CD4-positive, alpha-beta T cell treated with Interferon alpha-2 for 1 hour (primary cell): ENCODE results near the gene MYO1F.
"Not testable (repeated sequence)": the region's sequence is repeated elsewhere in the genome, so short reads cannot be mapped to it uniquely, and the experiment has no call there.

Source experiments
- DNase-seq, 2 donors: peaks; one replicate each; pipeline ENCODE4 v3.0.0-alpha.2; 2020 to 2022

MYO1F gene

DNA sequence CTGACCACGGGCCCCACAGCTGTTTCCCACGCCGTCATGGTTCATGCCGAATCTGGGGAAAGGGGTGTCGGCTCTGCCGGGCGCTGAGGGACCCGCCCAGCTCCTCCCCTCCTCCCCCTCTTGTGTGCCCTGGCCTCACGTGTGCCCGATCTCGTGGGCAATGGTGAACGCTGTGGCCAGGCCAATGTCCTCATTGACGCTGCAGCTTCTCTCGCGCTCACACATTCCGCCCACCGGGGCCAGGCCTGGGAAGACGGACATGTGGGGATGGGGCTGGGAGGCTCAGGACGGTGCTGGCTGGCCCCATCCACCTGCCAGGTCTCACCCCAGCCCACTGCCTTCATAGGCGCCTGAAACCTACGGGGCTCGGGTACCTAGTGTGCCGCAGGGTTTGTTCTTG, 18.9 kb upstream of the MYO1F start:
- DNase-seq, result no peak

DNA sequence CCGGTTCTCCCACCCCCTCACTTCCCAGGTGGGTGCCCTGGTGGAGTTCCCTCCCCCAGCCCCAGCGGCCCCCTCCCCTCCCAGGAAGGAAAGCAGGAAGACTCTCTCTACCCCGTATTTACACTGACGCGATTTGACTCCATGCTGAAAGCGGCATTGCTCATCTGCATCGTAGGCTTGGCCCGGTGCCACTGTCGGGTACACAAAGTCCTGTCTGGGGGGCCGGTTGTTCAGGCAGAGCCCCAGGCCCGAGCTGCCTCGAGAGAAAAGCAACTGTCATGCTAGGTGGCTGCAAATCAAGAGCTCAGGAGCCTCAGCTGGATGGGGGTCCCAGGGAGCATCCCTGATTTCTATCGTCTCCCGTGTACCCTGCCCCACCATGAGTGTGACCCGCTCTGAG, 18.4 kb upstream of the MYO1F start:
- no peak for DNase-seq

DNA sequence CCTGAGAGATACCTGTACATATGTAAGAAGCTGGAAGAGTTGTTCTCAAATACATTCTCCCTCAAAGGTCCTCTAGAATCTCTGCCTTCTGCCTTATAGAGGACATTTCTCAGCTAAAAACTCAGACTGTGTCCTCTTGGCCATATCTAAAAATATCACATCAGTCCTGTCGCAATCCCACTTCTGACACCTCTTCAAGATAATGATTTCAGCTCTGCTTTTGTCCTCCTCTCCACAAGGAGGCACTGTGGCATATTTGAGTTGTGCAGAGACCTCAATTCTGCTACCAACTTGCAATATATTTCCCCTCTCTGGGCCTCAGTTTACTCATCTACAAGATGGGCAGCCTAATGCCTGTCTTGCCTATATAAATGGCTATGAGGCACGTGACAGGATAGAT, 16.7 kb upstream of the MYO1F start:
- DNase-seq, result no peak

DNA sequence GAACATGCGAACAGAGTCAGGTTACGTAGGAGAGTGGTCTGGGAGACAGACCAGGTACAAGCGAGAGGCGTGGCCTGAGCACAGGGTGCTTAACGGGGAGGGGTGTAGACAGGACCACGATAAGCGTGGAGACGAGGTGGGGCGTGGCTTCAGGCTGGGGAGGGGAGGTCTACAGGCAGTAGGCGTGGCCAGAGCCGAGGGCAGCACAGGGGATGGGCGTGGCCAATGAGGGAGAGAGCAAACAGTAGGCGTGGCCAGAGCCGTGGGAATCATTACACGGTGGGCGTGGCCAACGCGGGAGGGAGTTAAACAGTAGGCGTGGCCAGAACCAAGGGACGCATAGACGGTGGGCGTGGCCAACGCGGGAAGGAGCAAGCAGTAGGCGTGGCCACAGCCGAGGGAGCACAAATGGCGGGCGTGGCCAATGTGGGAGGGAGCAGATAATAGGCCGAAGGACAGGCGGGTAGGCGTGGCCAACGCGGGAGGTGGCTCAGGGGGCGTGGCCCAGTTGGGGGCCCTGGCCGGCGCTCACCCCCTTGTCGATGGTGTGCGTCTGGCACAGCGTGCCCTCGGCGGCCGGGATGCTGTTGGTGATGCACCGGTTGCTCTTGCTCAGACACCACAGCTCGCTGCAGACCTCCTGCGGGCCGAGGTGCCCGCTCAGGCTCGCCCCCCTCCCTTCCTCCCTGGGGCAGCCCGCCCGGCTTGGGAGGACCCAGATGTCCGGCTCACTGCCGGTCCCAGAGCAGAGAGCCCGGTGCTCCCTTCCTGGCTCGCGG, 15.2 kb upstream of the MYO1F start:
- peak; percentile 96 for DNase-seq

DNA sequence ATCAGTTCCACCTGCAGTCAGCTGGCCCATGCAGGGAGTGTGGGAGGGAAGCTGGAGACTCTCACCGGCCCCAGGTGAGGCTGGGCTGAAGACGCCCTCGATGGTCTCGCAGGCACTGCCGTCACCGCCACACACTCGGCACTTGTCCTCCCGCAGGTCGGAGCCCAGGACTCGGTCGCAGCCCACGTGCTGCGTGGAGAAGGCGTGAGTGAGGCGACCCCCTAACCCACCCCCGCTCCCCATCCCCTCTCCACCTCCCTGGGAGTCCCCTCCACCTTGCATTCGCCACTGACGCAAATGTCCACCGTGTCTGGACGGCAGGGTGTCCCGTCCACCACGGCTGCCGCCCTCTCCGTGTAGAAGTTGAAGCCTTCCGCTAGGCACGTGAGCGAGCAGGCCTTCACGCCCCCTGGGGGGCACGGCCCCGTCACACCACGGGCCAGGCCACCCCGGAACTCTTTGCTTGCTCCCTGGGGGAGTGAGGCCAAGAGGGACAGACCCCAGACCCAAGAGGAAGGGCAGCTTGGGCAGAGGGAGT, 12.0 kb upstream of the MYO1F start:
- DNase-seq, result no peak

DNA sequence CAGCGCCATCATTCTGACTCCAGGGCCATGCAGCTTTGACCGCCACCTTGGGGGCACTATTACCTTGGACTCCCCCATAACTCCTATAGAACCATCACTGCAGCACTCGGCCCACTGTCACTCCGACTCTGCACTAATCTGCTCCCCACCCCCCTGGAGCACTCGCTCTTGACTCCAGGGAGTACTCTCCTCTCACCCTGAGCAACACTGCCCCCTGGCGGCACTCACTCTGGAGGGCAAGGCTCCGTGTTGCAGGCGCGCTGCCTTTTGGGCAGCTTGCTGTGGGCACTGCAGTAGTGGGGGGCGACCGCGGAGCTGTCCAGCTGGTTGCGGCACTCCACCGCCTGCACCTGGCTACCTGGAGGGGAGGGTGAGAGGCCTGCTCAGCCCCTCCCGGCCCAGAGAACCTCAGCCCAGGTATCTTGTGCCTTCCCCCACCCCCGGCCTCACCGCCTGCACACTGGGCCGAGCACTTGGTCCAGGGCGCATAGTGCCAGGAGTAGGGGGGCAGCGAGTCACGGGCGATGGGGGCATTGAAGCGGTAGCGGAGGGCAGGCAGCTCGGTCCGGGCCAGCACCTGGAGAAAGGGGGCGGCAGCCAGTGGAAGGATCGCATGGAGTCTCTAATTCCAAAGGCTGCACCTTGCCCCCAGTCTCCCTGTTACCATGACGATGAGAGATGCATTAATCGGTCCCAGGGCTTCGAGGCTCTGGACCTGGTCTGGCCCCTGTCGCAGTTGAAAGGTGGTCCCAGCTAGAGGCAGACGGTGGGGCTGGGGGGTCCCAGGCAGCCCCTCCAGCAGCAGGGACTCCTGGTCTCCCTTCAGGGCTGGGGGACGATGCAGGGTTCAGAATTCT, 8.9 kb upstream of the MYO1F start:
- peak; percentile 48 to 72 for DNase-seq

DNA sequence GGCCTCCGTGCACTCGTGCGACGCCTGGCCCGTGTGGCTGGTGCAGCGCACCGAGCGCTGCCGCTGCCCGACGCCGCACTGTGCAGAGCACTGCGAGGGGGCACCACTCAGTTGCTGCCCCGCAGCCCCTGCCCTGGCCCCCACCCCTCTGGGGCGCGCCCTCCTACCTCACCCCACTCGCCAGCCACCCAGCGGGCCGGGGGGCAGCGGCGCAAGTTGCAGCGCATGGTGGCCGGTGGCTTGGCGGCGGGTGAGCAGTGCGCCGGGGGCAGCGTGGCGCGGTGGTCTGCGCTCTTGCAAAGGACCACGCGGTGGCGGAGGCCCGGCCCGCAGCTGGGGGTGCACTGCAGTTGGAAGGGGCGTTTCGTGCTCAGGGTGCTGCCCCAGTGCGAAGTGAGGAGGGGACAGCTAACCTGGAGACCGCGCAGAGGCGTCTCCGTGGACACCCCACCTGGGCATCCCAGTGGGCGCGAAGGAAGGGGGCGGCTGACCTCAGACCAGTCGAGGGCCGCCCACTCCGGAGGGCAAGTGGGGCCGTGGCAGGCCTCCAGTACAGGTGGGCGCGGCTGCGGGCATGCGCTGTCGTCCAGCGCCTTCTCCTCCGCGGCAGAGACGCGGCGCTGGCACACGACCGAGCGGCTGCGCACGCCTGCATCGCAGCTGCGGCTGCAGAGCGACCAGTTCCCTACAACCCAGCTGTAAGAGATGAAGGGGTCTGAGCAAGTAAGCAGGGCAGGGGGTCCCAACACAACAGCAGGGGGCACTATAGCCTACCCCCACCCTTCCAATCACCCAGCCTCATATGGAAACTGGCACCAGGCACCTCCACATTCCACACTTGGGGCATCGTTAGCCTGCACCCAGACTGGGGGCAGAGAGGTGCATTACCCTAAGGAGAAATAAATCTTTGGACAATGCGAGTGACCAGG, 8.0 kb upstream of the MYO1F start:
- no peak for DNase-seq

DNA sequence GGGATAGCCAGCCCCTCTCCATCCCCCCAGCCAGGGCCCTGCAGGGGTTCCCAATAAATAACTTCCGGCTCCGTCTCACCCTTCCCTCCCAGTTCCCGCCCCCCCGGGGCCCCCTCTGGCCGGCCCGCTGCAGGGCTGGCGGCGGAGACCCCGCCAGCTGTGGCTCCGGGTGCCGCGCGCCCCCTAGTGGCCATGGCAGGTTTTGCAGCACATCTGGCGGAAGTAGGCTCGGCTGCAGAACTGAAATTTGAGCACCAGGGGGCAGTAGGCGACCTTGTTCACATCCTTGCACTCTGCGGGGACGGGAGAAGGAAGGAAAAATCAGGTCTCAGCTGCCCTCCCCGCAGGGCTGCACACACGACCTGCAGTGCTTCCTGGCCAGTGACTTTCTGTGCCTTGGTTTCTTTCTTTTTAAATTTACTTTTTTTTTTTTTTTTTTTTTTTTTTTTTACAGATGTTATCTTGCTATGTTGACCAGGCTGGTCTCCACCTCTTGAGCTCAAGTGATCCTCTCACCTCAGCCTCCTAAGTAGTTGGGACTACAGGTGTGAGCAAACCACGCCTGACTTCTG, 3.6 kb upstream of the MYO1F start:
- DNase-seq, result peak; percentile 84 to 89

DNA sequence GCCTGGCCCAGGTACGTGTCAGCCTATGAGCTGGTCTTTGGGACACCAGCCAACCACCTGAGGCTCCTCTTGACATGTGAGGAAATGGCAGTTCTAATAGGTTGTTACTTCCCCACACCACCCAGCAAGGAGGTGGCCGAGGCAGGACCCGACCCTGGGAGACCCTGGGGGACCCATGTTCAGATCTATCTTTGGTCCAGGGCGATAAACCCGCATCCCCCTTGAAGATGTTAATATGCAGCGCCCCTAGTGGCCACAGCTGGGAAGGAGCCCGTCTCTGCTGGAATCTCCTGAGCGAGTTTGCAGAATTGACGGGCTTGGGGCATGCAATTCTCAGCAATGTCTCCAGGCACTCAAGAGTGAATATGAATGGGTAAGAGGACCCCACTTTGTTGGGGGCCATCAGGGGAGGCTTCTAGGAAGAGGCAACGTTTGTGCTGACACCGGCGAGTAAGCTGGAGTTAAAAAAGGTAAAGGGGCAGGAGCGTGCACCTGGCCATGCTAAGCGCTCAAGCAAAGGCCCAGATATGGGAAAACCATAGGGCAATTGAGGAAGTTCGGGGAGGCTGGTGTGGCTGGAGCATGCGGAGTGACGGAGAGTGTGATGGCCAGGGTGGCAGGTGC, 1.5 kb upstream of the MYO1F start:
- peak; percentile 77 to 84 for DNase-seq

DNA sequence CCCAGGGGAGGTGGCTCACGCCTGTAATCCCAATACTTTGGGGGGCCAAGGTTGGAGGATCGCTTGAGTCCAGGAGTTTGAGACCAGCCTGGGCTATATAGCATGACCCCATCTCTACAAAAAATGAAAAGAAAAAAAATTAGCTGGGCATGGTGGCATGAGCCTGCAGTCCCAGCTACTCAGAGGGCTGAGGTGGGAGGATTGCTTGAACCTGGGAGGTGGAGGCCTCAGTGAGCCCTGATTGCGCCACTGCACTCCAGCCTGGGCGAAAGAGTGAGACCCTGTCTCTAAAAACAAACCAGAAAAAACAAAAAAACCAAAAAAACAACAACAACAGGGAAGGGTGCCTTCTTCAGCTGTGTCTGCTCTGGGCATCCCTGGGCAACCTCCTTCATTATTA, 499 bp upstream of the MYO1F start:
- no peak for DNase-seq

DNA sequence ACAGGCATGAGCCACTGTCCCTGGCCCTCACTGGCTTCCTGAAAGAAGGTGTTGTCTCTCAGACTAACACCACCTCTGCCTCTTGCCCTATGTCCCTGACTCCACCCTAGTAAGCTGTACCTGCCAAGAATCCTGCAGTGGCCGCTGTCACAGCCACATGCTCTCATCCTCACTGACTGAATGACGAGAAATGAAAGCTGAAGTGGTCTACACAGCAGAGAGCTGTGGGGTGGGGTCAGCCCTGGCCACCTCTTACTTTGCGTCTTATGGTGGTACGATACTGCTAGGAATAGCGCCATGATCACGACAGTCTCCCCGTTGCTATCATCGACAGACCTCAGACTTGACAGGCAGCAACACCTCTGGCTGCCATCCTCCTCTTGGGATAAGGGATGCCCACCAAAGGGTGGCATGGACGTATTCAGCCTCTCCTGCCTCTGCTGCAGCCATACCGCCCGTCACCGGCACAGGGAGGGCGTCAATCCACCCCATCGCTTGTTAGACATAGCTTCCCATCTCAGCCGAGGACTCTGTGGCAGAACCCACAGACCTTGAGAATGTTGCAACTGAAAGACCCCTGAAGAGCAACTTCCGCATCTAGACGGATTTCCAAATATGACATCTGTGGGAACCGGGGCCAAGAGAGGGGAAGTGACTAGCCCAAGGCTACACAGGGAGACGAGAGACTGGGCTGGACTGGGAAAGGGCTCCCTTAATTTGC, 809 bp downstream of the MYO1F start:
- no peak for DNase-seq

DNA sequence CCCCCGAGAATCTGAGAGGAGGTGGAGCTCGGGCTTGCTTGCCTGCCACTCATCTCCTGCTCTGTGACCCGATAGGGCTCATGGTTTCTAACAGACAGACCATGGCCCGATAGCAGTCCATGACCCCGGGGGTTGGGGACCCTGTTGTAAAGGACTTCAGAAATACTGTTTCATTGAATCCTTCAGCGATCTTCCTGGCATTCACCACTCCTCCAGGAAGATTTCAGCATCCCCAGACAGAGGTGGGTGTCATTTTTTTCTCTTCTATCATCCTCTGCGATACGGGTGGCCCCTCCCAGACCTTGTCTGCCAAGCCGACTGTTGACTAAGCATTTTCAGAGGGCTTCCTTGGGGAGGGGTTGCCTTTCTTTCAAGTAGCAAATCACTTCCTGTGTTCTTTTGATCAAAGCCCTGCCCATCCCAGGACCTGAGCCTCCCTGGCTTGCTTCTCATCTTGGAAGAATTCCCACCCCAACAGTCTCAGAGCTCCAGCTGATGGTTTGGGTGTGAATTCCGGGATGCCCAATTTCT, 1.7 kb downstream of the MYO1F start:
- DNase-seq, result peak in 1 of 2 donors; percentile 72

DNA sequence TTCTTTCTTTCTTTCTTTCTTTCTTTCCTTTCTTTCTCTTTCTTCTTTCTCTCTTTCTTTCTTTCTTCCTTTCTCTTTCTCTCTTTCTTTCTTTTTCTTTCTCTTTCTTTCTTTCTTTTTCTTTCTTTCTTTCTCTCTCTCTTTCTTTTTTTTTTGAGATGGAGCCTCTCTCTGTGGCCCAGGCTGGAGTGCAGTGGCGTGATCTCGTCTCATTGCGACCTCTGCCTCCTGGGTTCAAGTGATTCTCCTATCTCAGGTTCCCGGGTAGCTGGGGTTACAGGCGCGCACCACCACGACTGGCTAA, 2.7 kb downstream of the MYO1F start:
- DNase-seq, result not testable (repeated sequence)

DNA sequence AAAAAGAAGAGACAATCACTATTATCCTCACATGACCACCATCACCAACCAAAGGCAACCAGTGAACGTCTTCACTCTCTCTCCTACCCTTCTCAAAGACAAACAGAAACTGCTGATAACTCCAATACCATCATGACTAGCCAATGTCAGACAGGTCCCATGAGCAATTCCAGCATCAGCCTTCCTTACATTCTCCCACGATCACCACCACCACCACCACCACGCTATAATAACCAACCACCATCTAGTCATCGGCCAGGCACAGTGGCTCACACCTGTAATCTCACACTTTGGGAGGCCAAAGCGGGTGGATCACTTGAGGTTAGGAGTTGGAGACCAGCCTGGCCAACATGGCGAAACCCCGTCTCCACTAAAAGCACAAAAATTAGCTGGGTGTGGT, 3.9 kb downstream of the MYO1F start:
- no peak for DNase-seq

DNA sequence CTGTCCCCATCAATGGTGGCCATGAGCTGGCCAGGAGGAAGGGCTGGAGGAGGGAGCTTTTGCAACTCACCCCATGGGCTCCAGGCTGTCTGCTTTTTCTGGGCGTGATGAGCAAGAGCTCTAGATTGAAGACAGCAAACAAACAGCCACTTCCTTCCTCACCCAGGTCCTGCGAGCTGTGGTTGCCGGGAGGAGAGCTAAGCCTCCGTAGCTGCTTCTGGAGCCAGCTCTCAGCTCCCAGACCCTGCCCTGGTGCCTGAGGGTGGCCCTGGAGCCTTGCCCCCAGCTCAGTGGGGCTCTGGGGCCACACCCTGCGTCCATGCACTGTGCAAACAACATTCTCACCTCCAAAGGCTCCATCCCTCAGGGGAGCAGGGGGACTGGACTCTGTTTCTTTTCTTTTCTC, 6.2 kb downstream of the MYO1F start:
- DNase-seq, result peak; percentile 60 to 61

DNA sequence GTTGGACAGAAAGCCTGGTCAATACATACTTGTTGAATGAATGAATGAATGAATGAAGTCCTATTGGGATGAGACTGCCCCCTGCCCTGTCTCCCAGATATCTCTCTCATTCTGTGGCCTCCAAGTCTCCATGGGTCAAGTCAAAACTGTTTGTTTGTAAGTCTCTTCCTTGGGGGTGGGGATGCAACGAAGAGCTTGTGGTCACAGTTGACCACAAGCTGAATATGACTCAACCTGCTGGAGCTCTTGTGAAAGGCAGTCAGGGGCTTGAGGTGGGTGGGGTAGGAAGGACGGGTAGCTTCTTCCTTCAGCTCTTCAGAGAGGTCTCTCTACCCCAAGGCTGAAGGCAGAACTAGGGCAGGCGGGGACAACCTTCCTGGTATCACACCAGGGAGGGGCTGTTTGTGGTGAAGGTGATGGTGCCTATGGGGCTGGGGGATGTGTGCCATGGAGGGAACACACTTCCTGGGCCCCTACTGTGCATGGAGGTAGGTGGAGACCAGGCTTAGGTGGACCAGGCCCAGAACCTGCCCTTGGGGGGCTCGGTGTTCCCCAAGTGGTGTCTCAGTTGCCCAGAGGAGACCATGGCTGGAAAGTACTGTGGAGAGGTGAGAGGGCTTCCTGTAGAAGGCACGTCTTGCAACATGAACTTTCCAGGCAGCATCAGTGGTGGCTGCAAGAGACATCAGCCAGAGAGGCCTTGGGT, 8.0 kb downstream of the MYO1F start:
- peak; percentile 79 to 82 for DNase-seq

DNA sequence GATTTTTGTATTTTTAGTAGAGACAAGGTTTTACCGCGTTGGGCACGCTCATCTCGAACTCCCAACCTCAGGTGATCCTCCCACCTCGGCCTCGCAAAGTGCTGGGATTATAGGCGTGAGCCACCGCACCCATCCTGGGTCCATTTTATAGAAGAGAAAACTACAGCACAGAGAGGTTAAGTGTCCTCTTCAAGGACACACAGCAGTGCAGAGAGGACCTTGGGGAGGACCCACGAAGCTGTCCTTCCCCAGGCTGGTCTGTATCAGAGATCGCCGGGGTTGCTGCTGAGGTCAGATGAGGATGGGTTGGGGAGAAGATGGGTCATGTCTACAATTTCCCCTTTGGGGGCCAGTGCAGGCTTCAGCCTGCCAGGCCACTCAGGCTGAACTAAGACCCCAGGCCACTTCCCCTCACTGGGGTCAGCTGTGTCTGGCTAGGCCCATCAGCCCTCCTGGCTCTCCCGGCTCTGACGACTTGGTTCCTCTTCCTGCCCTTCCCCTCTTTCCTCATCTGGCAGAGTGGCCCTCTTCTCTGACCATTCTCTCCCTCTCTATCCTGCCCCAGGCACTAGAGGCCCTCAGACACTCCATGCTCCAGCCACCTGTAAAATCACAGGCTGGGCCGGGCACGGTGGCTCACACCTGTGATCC, 9.6 kb downstream of the MYO1F start:
- DNase-seq, result peak in 1 of 2 donors; percentile 32

DNA sequence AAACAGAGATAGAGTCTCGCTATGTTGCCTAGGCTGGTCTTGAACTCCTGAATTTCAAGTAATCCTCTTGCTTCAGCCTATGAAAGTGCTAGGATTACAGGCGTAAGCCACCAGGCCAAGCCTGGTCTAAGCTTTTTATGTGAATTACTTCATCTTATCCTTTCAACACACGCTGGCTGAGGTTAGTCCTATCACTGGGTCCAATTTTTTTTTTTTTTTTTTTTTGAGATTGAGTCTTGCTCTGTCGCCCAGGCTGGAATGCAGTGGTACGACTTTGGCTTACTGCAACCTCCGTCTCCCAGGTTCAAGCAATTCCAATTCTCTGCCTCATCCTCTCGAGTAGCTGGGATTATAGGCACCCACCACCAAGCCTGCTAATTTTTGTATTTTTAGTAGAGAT, 10.4 kb downstream of the MYO1F start:
- no peak for DNase-seq

DNA sequence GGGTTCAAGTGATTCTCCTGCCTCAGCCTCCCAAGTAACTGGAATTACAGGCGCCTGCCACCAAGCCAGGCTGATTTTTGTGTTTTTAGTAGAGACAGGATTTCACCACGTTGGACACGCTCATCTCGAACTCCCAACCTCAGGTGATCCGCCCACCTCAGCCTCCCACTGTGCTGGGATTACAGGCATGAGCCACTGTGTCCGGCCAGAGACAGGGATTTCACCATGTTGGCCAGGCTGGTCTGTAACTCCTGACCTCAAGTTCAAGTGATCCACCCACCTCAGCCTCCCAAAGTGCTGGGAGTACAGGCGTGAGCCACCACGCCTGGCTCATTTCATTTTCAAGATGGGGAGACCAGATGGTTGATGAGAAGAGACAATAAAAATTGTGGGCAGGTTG, 12.4 kb downstream of the MYO1F start:
- not testable (repeated sequence) for DNase-seq
